ENCODE results near the gene PLCH1.
A peak's percentile ranks its signal among the peaks of the same experiment; 100 is the strongest.

PLCH1 gene

DNA sequence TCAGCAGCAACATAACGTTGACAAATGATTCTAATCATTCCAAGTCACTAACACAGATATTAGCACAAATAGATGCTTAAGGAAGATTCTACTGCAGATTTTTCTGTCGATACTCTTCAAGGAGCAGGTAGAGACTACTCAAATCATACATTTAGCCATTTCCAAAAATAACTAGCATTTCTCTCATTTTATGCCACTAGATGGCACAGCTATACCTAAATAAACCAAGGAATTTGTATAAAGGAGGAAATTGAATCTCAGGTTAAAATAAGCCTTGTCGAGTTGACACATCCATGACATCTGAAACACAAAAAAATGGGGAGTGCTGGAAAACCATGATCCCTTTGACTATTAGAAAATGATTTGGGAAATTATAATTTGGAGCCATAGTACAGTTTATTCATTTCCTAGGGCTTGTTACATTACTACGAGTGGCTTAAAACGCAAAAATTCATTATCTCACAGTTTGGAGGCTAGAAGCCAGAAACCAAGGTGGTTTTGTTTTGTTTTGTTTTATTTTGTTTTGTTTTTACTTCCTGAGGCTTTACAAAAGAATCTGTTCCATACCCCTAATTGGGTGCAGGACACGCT is 391.9 kb downstream of the PLCH1 start:
- Mint-ChIP-seq H3K4me1 (no peaks in the 10 kb centered on the region), H3K27ac (ENCODE audit: low read depth) (no peak overlapping the region), H3K4me3 (no peak overlapping the region), H3K36me3 (ENCODE audit: insufficient read depth) (peaks cover 3% of the 10 kb centered on the region), H3K27me3 (no peaks in the 10 kb centered on the region), H3K9me3 (no peaks in the 10 kb centered on the region)
- DNase-seq (ENCODE audit: low spot score in 2 of 2), result no peak
- ATAC-seq (replicated peaks; ENCODE audit: extremely low read depth, poor library complexity, severe bottlenecking), result no peak

DNA sequence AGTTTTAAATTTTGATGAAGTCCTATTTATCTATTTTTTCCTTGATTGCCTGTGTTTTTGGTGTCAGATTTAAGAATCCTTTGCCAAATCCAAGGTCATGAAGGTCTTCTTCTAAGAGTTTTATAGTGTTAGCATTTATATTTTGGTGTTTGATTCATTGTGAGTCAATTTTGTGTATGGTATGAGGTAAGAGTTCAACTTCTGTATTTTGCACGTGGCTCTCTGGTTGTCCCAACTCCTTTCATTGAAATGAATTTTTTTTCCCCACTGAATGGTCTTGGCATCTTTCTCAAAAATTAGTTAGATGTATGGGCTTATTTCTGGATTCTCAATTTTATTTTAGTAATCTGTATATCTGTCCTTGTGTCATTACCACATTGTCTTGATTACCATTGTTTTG is 394.3 kb downstream of the PLCH1 start:
- no peak overlapping the region for H3K4me3 Mint-ChIP-seq
- H3K27ac Mint-ChIP-seq (ENCODE audit: low read depth), result no peak overlapping the region
- peaks cover 3% of the 10 kb centered on the region for H3K36me3 Mint-ChIP-seq (ENCODE audit: insufficient read depth)
- ATAC-seq (replicated peaks; ENCODE audit: extremely low read depth, poor library complexity, severe bottlenecking) (no peak), DNase-seq (ENCODE audit: low spot score in 2 of 2) (no peak)
- no peaks in the 10 kb centered on the region for H3K9me3 Mint-ChIP-seq
- H3K4me1 Mint-ChIP-seq, result no peaks in the 10 kb centered on the region
- no peaks in the 10 kb centered on the region for H3K27me3 Mint-ChIP-seq

- no peak overlapping the region for H3K27ac Mint-ChIP-seq (ENCODE audit: low read depth)
- no peak for DNase-seq (ENCODE audit: low spot score in 2 of 2)
- H3K27me3 Mint-ChIP-seq, result no peaks in the 10 kb centered on the region
- ATAC-seq (replicated peaks; ENCODE audit: extremely low read depth, poor library complexity, severe bottlenecking), result no peak
- H3K9me3 Mint-ChIP-seq, result no peaks in the 10 kb centered on the region
- H3K4me3 Mint-ChIP-seq, result no peak overlapping the region
- H3K4me1 Mint-ChIP-seq, result no peaks in the 10 kb centered on the region
- H3K36me3 Mint-ChIP-seq (ENCODE audit: insufficient read depth), result no peaks in the 10 kb centered on the region
Observed at GRCh38 chr3:155347901-155348300, 397.0 kb downstream of the PLCH1 start.

GRCh38 chr3:155342344-155342743 is 402.5 kb downstream of the PLCH1 start:
- H3K9me3 Mint-ChIP-seq, result no peaks in the 10 kb centered on the region
- no peak for ATAC-seq (replicated peaks; ENCODE audit: extremely low read depth, poor library complexity, severe bottlenecking)

DNA sequence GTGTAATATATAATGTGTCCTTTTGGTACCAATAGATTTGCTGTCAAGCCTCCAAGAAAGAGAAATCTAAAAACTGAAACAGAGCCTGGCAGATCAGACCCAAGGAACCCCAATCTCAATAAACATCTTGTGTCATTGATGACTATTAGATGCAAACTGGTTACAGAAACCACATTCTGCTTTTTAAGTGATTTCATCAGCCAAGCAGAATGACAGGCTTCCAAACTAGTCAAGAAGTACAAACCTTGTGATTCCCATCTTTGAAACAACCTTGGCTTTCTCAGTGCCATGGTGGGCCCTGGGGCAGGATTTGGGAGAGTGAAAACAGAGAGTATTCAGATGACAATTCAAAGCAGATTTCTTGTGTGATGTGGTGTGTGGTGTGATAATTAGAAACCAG is 405.8 kb downstream of the PLCH1 start:
- no peaks in the 10 kb centered on the region for H3K9me3 Mint-ChIP-seq
- no peak overlapping the region for H3K4me3 Mint-ChIP-seq
- no peaks in the 10 kb centered on the region for H3K4me1 Mint-ChIP-seq
- H3K27me3 Mint-ChIP-seq, result no peaks in the 10 kb centered on the region
- H3K36me3 Mint-ChIP-seq (ENCODE audit: insufficient read depth), result no peaks in the 10 kb centered on the region
- no peak overlapping the region for H3K27ac Mint-ChIP-seq (ENCODE audit: low read depth)
- ATAC-seq (replicated peaks; ENCODE audit: extremely low read depth, poor library complexity, severe bottlenecking) (no peak), DNase-seq (ENCODE audit: low spot score in 2 of 2) (no peak)

More at GRCh38 chr3:155342344-155342743, 402.5 kb downstream of the PLCH1 start:
- no peak overlapping the region for H3K27ac Mint-ChIP-seq (ENCODE audit: low read depth)
- DNase-seq (ENCODE audit: low spot score in 2 of 2), result no peak
- H3K27me3 Mint-ChIP-seq, result no peaks in the 10 kb centered on the region
- H3K36me3 Mint-ChIP-seq (ENCODE audit: insufficient read depth), result no peaks in the 10 kb centered on the region
- H3K4me3 Mint-ChIP-seq, result no peak overlapping the region
- H3K4me1 Mint-ChIP-seq, result no peaks in the 10 kb centered on the region

DNA sequence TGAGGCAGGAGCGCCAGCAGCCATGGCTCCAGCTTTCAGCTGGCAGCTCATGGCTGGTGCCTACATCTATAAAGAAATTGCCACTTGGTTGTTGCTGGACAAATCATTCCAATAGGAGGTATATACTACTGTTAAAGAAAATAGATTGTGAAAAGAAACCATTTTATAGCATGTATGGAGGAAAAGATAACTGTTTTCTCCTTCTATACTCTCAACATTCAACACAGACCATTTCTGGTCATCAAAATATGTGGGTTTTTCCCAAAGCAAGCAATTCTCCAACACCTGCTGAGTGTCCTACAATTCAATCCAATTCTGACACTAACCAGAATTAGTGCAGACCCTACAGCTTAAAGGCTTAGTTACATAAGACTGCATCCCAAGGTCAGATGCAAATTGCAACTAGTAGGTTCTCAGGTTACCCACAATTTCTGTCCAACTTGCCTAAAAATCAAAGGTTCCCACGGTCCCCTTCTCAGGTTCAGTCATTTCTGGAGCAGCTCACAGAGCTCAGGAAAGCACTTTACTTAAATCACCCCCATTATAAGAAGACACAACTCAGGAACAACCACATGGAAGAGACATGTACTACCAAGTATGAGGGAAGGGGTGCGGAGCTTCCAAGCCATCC is 409.0 kb downstream of the PLCH1 start:
- DNase-seq (ENCODE audit: low spot score in 2 of 2), result no peak
- no peaks in the 10 kb centered on the region for H3K4me1 Mint-ChIP-seq
- no peak overlapping the region for H3K27ac Mint-ChIP-seq (ENCODE audit: low read depth)
- no peak for ATAC-seq (replicated peaks; ENCODE audit: extremely low read depth, poor library complexity, severe bottlenecking)
- no peaks in the 10 kb centered on the region for H3K9me3 Mint-ChIP-seq
- H3K27me3 Mint-ChIP-seq, result no peaks in the 10 kb centered on the region
- no peak overlapping the region for H3K4me3 Mint-ChIP-seq
- no peaks in the 10 kb centered on the region for H3K36me3 Mint-ChIP-seq (ENCODE audit: insufficient read depth)

DNA sequence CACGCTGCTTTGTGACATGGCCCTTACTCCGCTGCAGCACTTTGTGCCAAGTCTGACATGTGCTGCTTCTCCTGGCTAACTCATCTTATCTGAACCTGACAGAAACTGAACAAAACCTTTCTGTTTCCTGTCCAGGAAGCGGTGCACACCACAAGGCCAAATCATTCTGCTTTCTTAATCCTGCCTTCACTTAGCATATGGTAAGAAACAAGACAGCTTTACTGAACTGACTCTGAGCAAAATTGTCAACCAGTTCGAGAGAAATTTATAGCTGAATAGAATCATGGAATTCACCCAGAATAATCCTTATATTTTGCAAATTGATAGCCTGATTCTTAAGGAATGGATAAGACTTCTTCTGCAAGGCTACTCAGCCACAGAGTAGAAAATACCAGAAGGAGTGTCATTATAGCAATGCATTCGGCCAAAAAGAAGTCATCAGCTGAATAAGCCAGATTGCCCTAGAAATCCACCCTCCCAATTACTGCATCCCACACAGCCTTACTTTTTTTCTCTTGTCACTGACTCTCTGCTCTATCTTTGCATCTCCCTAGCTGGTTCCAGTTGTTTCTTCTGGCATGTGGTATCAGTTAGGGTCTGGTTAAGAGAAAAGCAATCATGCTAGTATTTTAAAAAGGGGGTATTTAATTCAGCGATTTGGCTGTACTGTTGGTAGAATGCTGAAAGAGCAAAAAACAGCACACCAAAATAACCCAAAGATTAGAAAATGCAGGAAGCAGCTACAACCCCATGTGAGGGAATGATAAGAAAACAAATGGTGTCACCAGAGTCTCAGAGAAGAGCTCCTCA is 409.8 kb downstream of the PLCH1 start:
- H3K4me1 Mint-ChIP-seq, result no peaks in the 10 kb centered on the region
- DNase-seq (ENCODE audit: low spot score in 2 of 2) (no peak), ATAC-seq (replicated peaks; ENCODE audit: extremely low read depth, poor library complexity, severe bottlenecking) (peak; percentile 58)
- H3K9me3 Mint-ChIP-seq, result no peaks in the 10 kb centered on the region
- H3K4me3 Mint-ChIP-seq, result no peak overlapping the region
- no peak overlapping the region for H3K27ac Mint-ChIP-seq (ENCODE audit: low read depth)
- no peaks in the 10 kb centered on the region for H3K27me3 Mint-ChIP-seq
- no peaks in the 10 kb centered on the region for H3K36me3 Mint-ChIP-seq (ENCODE audit: insufficient read depth)

GRCh38 chr3:155334215-155334913 is 410.5 kb downstream of the PLCH1 start:
- H3K27me3 Mint-ChIP-seq, result no peaks in the 10 kb centered on the region
- H3K4me3 Mint-ChIP-seq, result no peak overlapping the region
- no peaks in the 10 kb centered on the region for H3K36me3 Mint-ChIP-seq (ENCODE audit: insufficient read depth)
- no peak overlapping the region for H3K27ac Mint-ChIP-seq (ENCODE audit: low read depth)
- H3K9me3 Mint-ChIP-seq, result no peaks in the 10 kb centered on the region
- H3K4me1 Mint-ChIP-seq, result no peaks in the 10 kb centered on the region
- DNase-seq (ENCODE audit: low spot score in 2 of 2) (no peak), ATAC-seq (replicated peaks; ENCODE audit: extremely low read depth, poor library complexity, severe bottlenecking) (no peak)

DNA sequence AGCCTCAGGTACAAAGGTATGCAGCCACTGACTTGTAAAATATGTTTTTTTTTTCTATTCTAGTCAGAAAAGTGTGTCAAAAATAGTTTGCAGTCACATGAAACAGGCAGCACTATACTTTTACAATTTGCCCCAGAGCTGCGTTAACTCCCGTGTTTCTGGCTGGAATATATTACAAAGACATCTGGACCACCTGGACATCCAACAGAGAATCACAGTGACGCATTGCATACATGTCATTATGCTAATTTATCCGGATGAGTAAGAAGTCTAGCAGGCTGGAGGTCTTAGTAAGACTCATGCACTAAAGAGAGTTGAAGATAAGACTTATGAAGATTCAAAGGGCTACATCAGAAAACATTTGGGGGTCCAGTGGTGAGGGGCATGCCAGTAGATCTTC is 412.2 kb downstream of the PLCH1 start:
- no peak for ATAC-seq (replicated peaks; ENCODE audit: extremely low read depth, poor library complexity, severe bottlenecking)

DNA sequence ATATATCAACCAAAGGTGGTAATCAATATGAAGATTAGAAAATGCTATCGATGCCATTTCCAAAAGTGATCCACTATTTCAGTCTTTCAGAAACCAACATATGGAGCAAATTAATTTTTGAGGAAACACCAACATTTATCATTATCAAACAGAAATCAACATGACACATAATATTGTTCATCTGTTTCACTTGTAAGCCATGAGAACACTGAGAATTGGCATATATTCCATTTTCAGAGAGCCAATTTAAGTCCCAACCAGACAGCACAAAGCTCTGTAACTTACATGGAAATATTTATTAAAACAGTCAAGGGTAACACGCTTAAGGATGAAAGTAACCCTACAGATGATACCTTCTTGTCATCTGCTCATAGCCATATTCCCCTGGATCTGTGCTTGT is 413.8 kb downstream of the PLCH1 start:
- H3K4me3 Mint-ChIP-seq, result no peak overlapping the region
- H3K27me3 Mint-ChIP-seq, result no peaks in the 10 kb centered on the region
- H3K4me1 Mint-ChIP-seq, result no peaks in the 10 kb centered on the region
- H3K9me3 Mint-ChIP-seq, result no peaks in the 10 kb centered on the region
- no peak for DNase-seq (ENCODE audit: low spot score in 2 of 2)
- H3K27ac Mint-ChIP-seq (ENCODE audit: low read depth), result no peak overlapping the region
- no peak for ATAC-seq (replicated peaks; ENCODE audit: extremely low read depth, poor library complexity, severe bottlenecking)
- no peaks in the 10 kb centered on the region for H3K36me3 Mint-ChIP-seq (ENCODE audit: insufficient read depth)

More for the DNA sequence above, 412.2 kb downstream of the PLCH1 start:
- no peak overlapping the region for H3K4me3 Mint-ChIP-seq
- no peaks in the 10 kb centered on the region for H3K9me3 Mint-ChIP-seq
- no peaks in the 10 kb centered on the region for H3K36me3 Mint-ChIP-seq (ENCODE audit: insufficient read depth)
- no peaks in the 10 kb centered on the region for H3K27me3 Mint-ChIP-seq
- H3K4me1 Mint-ChIP-seq, result no peaks in the 10 kb centered on the region
- DNase-seq (ENCODE audit: low spot score in 2 of 2), result no peak
- H3K27ac Mint-ChIP-seq (ENCODE audit: low read depth), result no peak overlapping the region

DNA sequence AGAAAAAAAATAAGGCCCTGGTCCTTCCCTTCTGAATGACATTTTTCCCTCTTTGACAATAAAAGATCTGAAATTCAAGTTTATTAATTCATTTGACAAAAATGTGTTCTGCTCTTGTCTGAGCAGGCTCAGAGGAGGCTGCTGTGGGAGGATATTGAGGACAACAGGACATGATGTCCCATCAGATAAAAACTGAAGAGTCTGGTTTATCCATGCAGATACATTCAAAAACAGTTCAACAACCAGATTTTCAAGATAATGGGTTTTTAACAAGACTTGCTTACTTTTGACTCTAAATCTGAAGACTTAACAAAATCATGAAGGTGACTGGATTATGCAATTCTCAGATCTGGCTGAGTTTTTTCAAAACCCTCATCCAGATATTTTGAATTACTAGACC is 414.5 kb downstream of the PLCH1 start:
- H3K36me3 Mint-ChIP-seq (ENCODE audit: insufficient read depth), result no peaks in the 10 kb centered on the region
- H3K9me3 Mint-ChIP-seq, result no peaks in the 10 kb centered on the region
- no peak overlapping the region for H3K27ac Mint-ChIP-seq (ENCODE audit: low read depth)
- DNase-seq (ENCODE audit: low spot score in 2 of 2), result no peak
- H3K4me1 Mint-ChIP-seq, result no peaks in the 10 kb centered on the region
- no peak overlapping the region for H3K4me3 Mint-ChIP-seq
- no peak for ATAC-seq (replicated peaks; ENCODE audit: extremely low read depth, poor library complexity, severe bottlenecking)
- no peaks in the 10 kb centered on the region for H3K27me3 Mint-ChIP-seq

DNA sequence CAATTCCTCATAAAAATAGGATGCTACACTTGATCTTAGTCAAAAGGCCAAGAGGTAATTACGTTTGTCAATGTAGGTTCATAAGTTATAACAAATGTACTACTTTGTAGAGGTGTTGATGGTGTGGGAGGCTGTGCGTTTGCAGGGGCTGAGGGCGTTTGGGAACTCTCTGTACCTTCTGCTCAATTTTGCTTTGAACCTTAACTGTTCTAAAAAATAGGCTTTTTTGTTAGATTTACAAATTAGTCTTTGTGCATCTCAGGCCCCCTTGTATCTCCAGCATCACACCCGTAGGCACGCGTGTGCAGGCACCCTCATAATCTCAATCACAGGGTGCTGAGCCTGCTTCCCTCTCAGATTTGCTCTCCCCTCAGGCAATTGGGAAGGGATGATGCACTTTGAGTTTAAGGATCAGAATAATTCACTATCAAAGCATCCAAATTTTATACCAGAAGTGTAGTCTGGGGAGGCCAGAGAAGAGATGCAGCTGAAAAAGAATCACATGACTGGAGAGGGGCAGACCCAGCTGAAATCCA is 415.3 kb downstream of the PLCH1 start:
- H3K27ac Mint-ChIP-seq (ENCODE audit: low read depth), result no peak overlapping the region
- H3K36me3 Mint-ChIP-seq (ENCODE audit: insufficient read depth), result no peaks in the 10 kb centered on the region
- no peaks in the 10 kb centered on the region for H3K27me3 Mint-ChIP-seq
- no peaks in the 10 kb centered on the region for H3K9me3 Mint-ChIP-seq
- ATAC-seq (replicated peaks; ENCODE audit: extremely low read depth, poor library complexity, severe bottlenecking), result no peak
- no peaks in the 10 kb centered on the region for H3K4me1 Mint-ChIP-seq
- H3K4me3 Mint-ChIP-seq, result no peak overlapping the region
- no peak for DNase-seq (ENCODE audit: low spot score in 2 of 2)
